GM23338 (cell line): Measurements from ENCODE around the gene HEXD. TPM values are rescaled to one million over a fixed set of nuclear protein-coding genes. Genes with fewer than 3 reads are reported as not detected.

Experiments
- ATAC-seq: fragments of 200-7000 bp; cut with Tn5 transposase; 3 replicates; pipeline ENCODE4 v1.9.1; 2020
- DNase-seq: peaks from one replicate; pipeline ENCODE4 v3.0.0-alpha.2; 2015; ENCODE audit warnings: low spot score
- H2AFZ ChIP-seq: fragments of 200-600 bp; sonication (generic); 2 replicates; pipeline ENCODE4 v1.8.0; 2016; ENCODE audit warnings: antibody characterized with exemption, mild to moderate bottlenecking, moderate library complexity
- H3F3A ChIP-seq: fragments of 200-600 bp; sonication (generic); replicated peaks from 2 replicates; pipeline ENCODE4 v1.8.0; 2017; ENCODE audit warnings: antibody characterized with exemption, mixed run types, low read depth
- H3K27ac ChIP-seq: fragments of 200-600 bp; sonication (generic); 2 replicates; pipeline ENCODE4 v1.6.1; 2016; ENCODE audit warnings: low read depth
- H3K27me3 ChIP-seq: fragments of 200-600 bp; sonication (generic); 2 replicates; pipeline ENCODE4 v1.8.0; 2016; ENCODE audit warnings: mild to moderate bottlenecking, mixed run types, moderate library complexity; ENCODE audit not compliant: insufficient read depth
- H3K36me3 ChIP-seq: fragments of 200-600 bp; sonication (generic); 2 replicates; pipeline ENCODE4 v1.8.0; 2016; ENCODE audit warnings: mild to moderate bottlenecking; ENCODE audit not compliant: insufficient read depth
- H3K4me1 ChIP-seq: fragments of 200-600 bp; sonication (generic); 2 replicates; pipeline ENCODE4 v1.8.0; 2016; ENCODE audit warnings: mild to moderate bottlenecking, moderate library complexity; ENCODE audit not compliant: insufficient read depth
- H3K4me2 ChIP-seq: fragments of 200-600 bp; sonication (generic); 2 replicates; pipeline ENCODE4 v1.7.1; 2017; ENCODE audit warnings: mixed run types
- H3K4me3 ChIP-seq: fragments of 200-600 bp; sonication (generic); 2 replicates; pipeline ENCODE4 v1.6.1; 2016; ENCODE audit warnings: mixed run types
- H3K79me2 ChIP-seq: fragments of 200-600 bp; sonication (generic); replicated peaks from 2 replicates; pipeline ENCODE4 v1.8.0; 2017; ENCODE audit warnings: mild to moderate bottlenecking; ENCODE audit not compliant: insufficient read depth
- H3K9me2 ChIP-seq: fragments of 200-600 bp; sonication (generic); 2 replicates; pipeline ENCODE4 v1.8.0; 2017; ENCODE audit not compliant: insufficient read depth
- H4K20me1 ChIP-seq: fragments of 200-600 bp; sonication (generic); replicated peaks from 2 replicates; pipeline ENCODE4 v1.8.0; 2017; ENCODE audit warnings: mild to moderate bottlenecking; ENCODE audit not compliant: insufficient read depth
- H3K27ac Mint-ChIP-seq: 2 replicates; pipeline ENCODE4 v1.8.0; 2020; ENCODE audit warnings: inconsistent platforms, mild to moderate bottlenecking, moderate library complexity, mixed read lengths
- H3K27me3 Mint-ChIP-seq: 3 replicates; pipeline ENCODE4 v1.8.0; 2022; ENCODE audit warnings: low read depth, mild to moderate bottlenecking, moderate library complexity, mixed read lengths, inconsistent platforms; ENCODE audit not compliant: insufficient read depth, poor library complexity
- H3K36me3 Mint-ChIP-seq: 3 replicates; pipeline ENCODE4 v1.8.0; 2021; ENCODE audit warnings: low read depth, mild to moderate bottlenecking, inconsistent platforms, moderate library complexity, mixed read lengths
- H3K4me1 Mint-ChIP-seq: 3 replicates; pipeline ENCODE4 v1.8.0; 2020; ENCODE audit warnings: mild to moderate bottlenecking, inconsistent platforms, mixed read lengths
- H3K4me3 Mint-ChIP-seq: 3 replicates; pipeline ENCODE4 v1.8.0; 2021; ENCODE audit warnings: moderate library complexity, mild to moderate bottlenecking, inconsistent platforms, mixed read lengths
- H3K9me3 Mint-ChIP-seq: 3 replicates; pipeline ENCODE4 v1.8.0; 2020; ENCODE audit warnings: moderate library complexity, mild to moderate bottlenecking, inconsistent platforms, mixed read lengths
- CTCF ChIP-seq, 2 experiments: fragments of 200-600 bp in 1 of 2; sonication (generic) in 1 of 2; conservative IDR thresholded peaks; 2 replicates each; pipeline versions ENCODE4 v1.5.1 to v1.6.1; 2016 to 2017; ENCODE audit warnings: antibody characterized with exemption in 2 of 2, low read depth in 2 of 2, mild to moderate bottlenecking in 2 of 2, moderate library complexity in 1 of 2
- NANOG ChIP-seq: IDR thresholded peaks from 2 replicates; pipeline ENCODE4 v1.6.1; 2016; ENCODE audit warnings: antibody characterized with exemption, borderline replicate concordance
- POLR2AphosphoS5 ChIP-seq: IDR thresholded peaks from 2 replicates; pipeline ENCODE4 v1.6.1; 2016; ENCODE audit warnings: antibody characterized with exemption, low read depth
- REST ChIP-seq: IDR thresholded peaks from one replicate; pipeline ENCODE4 v1.6.1; 2018; ENCODE audit warnings: antibody characterized with exemption; ENCODE audit not compliant: unreplicated experiment
- ZNF462 ChIP-seq: fragments of 250-450 bp; sonication (Bioruptor Pico); IDR thresholded peaks from 2 replicates; pipeline ENCODE4 v1.5.0; 2020; ENCODE audit warnings: mild to moderate bottlenecking, moderate library complexity
- polyA plus RNA-seq: library from polyadenylated mRNA; unstranded; fragments of >200 nt; fragmentation: Nextera tagmentation; extraction: Ambion mirVana; gene quantifications from 2 replicates; pipeline ENCODE4 v1.2.1, GENCODE V29; 2016
- total RNA-seq: library from RNA; depleted of rRNA; stranded (reverse); fragments of >200 nt; shearing (Covaris generic); gene quantifications from 2 replicates; pipeline ENCODE4 v1.2.3, GENCODE V29; 2014

Gene HEXD
- total and polyA plus RNA-seq, 2 experiments from 2014 or later, result 11.9 to 31.1 TPM

- H3K27ac ChIP-seq, result no peak overlapping the region
- Mint-ChIP-seq H3K27ac (no peak overlapping the region), H3K4me3 (peak overlapping the region; percentile 78), H3K4me1 (peaks cover 11% of the 10 kb centered on the region), H3K36me3 (peaks cover 44% of the 10 kb centered on the region), H3K27me3 (peaks cover 13% of the 10 kb centered on the region), H3K9me3 (peaks cover 25% of the 10 kb centered on the region)
- H3K79me2 ChIP-seq, result no peaks in the 10 kb centered on the region
- H3K4me3 ChIP-seq, result peak overlapping the region; percentile 86; the same call in 1 of the 2 replicates
- DNase-seq, result no peak
- peaks cover 19% of the 10 kb centered on the region for H3K4me1 ChIP-seq
- no peaks in the 10 kb centered on the region for H3K9me2 ChIP-seq
- peak overlapping the region; percentile 89; the same call in 1 of the 2 replicates for H3K4me2 ChIP-seq
- H3F3A ChIP-seq, result no peaks in the 10 kb centered on the region; the same call in none of the 2 replicates
- H3K36me3 ChIP-seq, result no peaks in the 10 kb centered on the region
- ATAC-seq, result no peak
- no peaks in the 10 kb centered on the region for H3K27me3 ChIP-seq
- H2AFZ ChIP-seq, result no peak overlapping the region
- peaks cover 4% of the 10 kb centered on the region; the same call in 1 of the 2 replicates for H4K20me1 ChIP-seq
- TF ChIP-seq POLR2AphosphoS5 (no peak), NANOG (no peak)
Observed at GRCh38 chr17:82419540-82419939, 1.4 kb downstream of the HEXD start.

GRCh38 chr17:82424001-82424862 lies 6.1 kb downstream of the HEXD start:
- Histone ChIP-seq H3F3A (no peaks in the 10 kb centered on the region; the same call in none of the 2 replicates), H3K27ac (peak overlapping the region; percentile 26; the same call in 1 of the 2 replicates), H2AFZ (no peak overlapping the region), H3K27me3 (no peaks in the 10 kb centered on the region), H3K4me1 (peaks cover 2% of the 10 kb centered on the region), H3K4me2 (no peak overlapping the region), H3K9me2 (no peaks in the 10 kb centered on the region), H3K79me2 (no peaks in the 10 kb centered on the region), H3K36me3 (no peaks in the 10 kb centered on the region), H3K4me3 (no peak overlapping the region), H4K20me1 (no peaks in the 10 kb centered on the region; the same call in 1 of the 2 replicates)
- Mint-ChIP-seq H3K9me3 (peaks cover 25% of the 10 kb centered on the region), H3K4me1 (no peaks in the 10 kb centered on the region; the same call in 2 of the 3 replicates), H3K27ac (no peak overlapping the region), H3K4me3 (no peak overlapping the region), H3K27me3 (peaks cover 22% of the 10 kb centered on the region), H3K36me3 (peaks cover 46% of the 10 kb centered on the region)
- DNase-seq (peak; percentile 86), ATAC-seq (peak; percentile 85)
- TF ChIP-seq REST (no peak), CTCF (conservative IDR thresholded peaks at IDR 0.05; ENCODE audit: low read depth in 2 of 2) (peak; percentile 73 to 98), ZNF462 (CRISPR knock-in tag) (peak; percentile 54; the same call in 1 of the 2 replicates)
